IMR-90 (cell line): Measurements from ENCODE around the gene IRAG1.

Source experiments
- MAZ ChIP-seq: IDR thresholded peaks from 2 replicates; pipeline ENCODE4 v1.6.1; 2012; ENCODE audit warnings: low read depth, mild to moderate bottlenecking, low read length, improper control_type of control experiment, moderate library complexity, borderline replicate concordance
- POLR2A ChIP-seq: IDR thresholded peaks from 2 replicates; pipeline ENCODE4 v1.6.1; 2012; ENCODE audit warnings: mild to moderate bottlenecking, low read depth, low read length
- RFX5 ChIP-seq: IDR thresholded peaks from 2 replicates; pipeline ENCODE4 v1.8.0; 2012; ENCODE audit warnings: low read depth, mild to moderate bottlenecking, low read length, moderate library complexity
- TF ChIP-seq, protein P1 (sequence below): conservative IDR thresholded peaks from 2 replicates; pipeline ENCODE4 v1.5.1; 2012; ENCODE audit warnings: mild to moderate bottlenecking, low read depth, low read length, improper control_type of control experiment

- no peak for TF ChIP-seq POLR2A
- TF ChIP-seq, protein P1, sequence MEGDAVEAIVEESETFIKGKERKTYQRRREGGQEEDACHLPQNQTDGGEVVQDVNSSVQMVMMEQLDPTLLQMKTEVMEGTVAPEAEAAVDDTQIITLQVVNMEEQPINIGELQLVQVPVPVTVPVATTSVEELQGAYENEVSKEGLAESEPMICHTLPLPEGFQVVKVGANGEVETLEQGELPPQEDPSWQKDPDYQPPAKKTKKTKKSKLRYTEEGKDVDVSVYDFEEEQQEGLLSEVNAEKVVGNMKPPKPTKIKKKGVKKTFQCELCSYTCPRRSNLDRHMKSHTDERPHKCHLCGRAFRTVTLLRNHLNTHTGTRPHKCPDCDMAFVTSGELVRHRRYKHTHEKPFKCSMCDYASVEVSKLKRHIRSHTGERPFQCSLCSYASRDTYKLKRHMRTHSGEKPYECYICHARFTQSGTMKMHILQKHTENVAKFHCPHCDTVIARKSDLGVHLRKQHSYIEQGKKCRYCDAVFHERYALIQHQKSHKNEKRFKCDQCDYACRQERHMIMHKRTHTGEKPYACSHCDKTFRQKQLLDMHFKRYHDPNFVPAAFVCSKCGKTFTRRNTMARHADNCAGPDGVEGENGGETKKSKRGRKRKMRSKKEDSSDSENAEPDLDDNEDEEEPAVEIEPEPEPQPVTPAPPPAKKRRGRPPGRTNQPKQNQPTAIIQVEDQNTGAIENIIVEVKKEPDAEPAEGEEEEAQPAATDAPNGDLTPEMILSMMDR = no peak
- no peak for TF ChIP-seq MAZ
- TF ChIP-seq RFX5 = no peak
Measured at GRCh38 chr11:10720881-10721376, 27.4 kb upstream of the IRAG1 start.
